Measurements from ENCODE around the gene LRP1B. TPM values are rescaled to one million over a fixed set of nuclear protein-coding genes. Genes with fewer than 3 reads are reported as not detected.
A peak's percentile ranks its signal among the peaks of the same experiment; 100 is the strongest.

LRP1B gene
- total RNA-seq, 2 donors from 2014 or later, result 0.79 to 1.8 TPM

DNA sequence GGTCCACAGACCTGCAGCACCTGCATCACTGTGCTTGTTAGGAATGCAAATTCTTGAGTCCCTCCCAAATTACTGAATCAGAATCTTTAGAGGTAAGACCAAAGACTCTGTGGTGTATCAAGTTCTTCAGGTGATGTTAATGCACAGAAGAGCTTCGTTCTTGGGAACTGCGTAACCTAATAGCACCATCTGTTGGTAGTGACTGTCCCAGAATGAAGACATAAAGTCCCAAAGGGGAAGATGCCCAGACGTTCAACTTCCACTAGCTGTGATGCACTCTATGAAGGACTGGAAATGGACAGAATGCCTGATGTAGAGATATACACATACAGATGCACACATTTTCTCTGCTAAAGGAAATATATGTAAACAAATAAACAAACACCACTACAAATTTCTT is 576.0 kb downstream of the LRP1B start:
- H3K36me3 ChIP-seq (ENCODE audit: control insufficient read depth, insufficient read depth, low read length), result no peaks in the 10 kb centered on the region
- Mint-ChIP-seq H3K27ac (no peak overlapping the region), H3K4me3 (no peak overlapping the region), H3K4me1 (peaks cover 7% of the 10 kb centered on the region), H3K36me3 (ENCODE audit: low read depth) (no peaks in the 10 kb centered on the region), H3K9me3 (no peaks in the 10 kb centered on the region), H3K27me3 (ENCODE audit: insufficient read depth) (no peaks in the 10 kb centered on the region)
- no peak overlapping the region for H3K4me3 ChIP-seq (ENCODE audit: low read length)
- H3K9me3 ChIP-seq (ENCODE audit: control insufficient read depth, low read length), result no peaks in the 10 kb centered on the region
- DNase-seq, result peak; percentile 56
- no peak overlapping the region for H3K27ac ChIP-seq (ENCODE audit: low read depth, low read length)
- no peaks in the 10 kb centered on the region for H3K27me3 ChIP-seq (ENCODE audit: control insufficient read depth, insufficient read depth, low read length, poor library complexity, severe bottlenecking)
- 37 to 40% methylated on average over 1 to 3 of the region's 3 CpGs for WGBS, 2 experiments (ENCODE audit: insufficient coverage in 1 of 2, insufficient read length in 1 of 2)
- H3K4me1 ChIP-seq (ENCODE audit: control insufficient read depth, insufficient read depth, low read length), result no peaks in the 10 kb centered on the region
- TF ChIP-seq, protein P1, sequence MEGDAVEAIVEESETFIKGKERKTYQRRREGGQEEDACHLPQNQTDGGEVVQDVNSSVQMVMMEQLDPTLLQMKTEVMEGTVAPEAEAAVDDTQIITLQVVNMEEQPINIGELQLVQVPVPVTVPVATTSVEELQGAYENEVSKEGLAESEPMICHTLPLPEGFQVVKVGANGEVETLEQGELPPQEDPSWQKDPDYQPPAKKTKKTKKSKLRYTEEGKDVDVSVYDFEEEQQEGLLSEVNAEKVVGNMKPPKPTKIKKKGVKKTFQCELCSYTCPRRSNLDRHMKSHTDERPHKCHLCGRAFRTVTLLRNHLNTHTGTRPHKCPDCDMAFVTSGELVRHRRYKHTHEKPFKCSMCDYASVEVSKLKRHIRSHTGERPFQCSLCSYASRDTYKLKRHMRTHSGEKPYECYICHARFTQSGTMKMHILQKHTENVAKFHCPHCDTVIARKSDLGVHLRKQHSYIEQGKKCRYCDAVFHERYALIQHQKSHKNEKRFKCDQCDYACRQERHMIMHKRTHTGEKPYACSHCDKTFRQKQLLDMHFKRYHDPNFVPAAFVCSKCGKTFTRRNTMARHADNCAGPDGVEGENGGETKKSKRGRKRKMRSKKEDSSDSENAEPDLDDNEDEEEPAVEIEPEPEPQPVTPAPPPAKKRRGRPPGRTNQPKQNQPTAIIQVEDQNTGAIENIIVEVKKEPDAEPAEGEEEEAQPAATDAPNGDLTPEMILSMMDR (conservative IDR thresholded peaks at IDR 0.05), result peak; percentile 80
- no peak overlapping the region for H3K9ac ChIP-seq (ENCODE audit: extremely low read depth, low read length, poor library complexity, severe bottlenecking)

DNA sequence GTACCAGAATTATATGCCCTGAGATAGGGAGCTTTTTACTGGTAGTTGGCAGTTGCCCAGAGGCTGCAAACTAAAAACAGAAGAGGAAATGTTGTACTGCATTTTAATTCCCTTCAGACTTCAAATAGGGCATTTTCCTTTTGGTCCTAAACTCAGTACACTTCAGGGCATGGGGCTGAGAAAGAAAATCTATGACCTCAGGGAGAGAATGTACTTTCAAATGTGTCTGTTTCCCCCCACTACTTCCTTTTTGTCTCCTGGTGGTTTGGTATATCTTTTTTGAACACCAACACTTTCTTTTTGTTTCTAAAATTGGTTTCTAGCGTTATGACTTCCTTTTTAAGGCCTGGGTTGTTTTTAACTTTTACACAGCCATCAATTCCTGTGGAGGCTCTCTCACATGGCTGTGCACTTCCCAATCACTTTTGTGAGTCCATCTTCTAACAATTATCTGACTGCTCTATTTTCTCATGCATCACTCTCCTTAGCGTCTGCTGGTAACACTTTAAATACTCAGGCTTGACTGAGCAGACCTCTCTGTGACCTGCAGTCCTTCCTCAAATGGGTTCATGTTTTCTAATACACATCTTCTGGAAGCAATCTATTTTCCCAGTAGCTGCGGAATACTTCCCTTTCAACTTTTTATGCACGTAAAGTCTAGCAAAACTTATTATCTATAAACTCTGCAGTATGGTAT is 596.0 kb downstream of the LRP1B start:
- no peak for DNase-seq
- H3K27ac ChIP-seq (ENCODE audit: low read depth, low read length), result no peak overlapping the region
- Mint-ChIP-seq H3K27ac (no peak overlapping the region), H3K9me3 (no peaks in the 10 kb centered on the region), H3K4me3 (no peak overlapping the region), H3K36me3 (ENCODE audit: low read depth) (no peaks in the 10 kb centered on the region), H3K27me3 (ENCODE audit: insufficient read depth) (no peaks in the 10 kb centered on the region), H3K4me1 (no peaks in the 10 kb centered on the region)
- H3K27me3 ChIP-seq (ENCODE audit: control insufficient read depth, insufficient read depth, low read length, poor library complexity, severe bottlenecking), result no peaks in the 10 kb centered on the region
- no peaks in the 10 kb centered on the region for H3K9me3 ChIP-seq (ENCODE audit: control insufficient read depth, low read length)
- no peak overlapping the region for H3K9ac ChIP-seq (ENCODE audit: extremely low read depth, low read length, poor library complexity, severe bottlenecking)
- H3K4me1 ChIP-seq (ENCODE audit: control insufficient read depth, insufficient read depth, low read length), result no peaks in the 10 kb centered on the region
- 85 to 92% methylated on average over 2 to 4 of the region's 4 CpGs for WGBS, 2 experiments (ENCODE audit: insufficient coverage in 1 of 2, insufficient read length in 1 of 2)
- H3K4me3 ChIP-seq (ENCODE audit: low read length), result no peak overlapping the region
- TF ChIP-seq, protein P1 (conservative IDR thresholded peaks at IDR 0.05), result no peak
- no peaks in the 10 kb centered on the region for H3K36me3 ChIP-seq (ENCODE audit: control insufficient read depth, insufficient read depth, low read length)

DNA sequence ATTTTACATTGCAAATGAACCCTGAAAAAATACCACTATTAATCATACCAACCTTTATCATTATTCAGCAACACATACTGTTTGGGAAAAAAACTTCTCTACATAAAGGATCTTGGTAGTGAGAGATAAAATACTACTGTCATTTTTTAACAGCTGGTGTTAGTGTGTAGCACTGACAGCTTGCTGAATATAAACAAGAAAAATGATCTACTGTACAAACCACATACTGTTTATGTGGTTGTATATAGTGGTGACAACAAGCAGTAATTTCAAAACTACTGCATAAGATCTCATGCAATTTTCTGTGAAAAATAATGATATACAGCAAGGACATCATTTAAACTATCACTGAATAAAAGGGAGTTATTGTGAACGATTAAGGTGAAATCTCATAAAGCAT is 601.2 kb downstream of the LRP1B start:
- no peaks in the 10 kb centered on the region for H3K36me3 Mint-ChIP-seq (ENCODE audit: low read depth)
- no peak overlapping the region for H3K27ac Mint-ChIP-seq
- H3K9me3 Mint-ChIP-seq, result no peaks in the 10 kb centered on the region
- no peak overlapping the region for H3K4me3 Mint-ChIP-seq
- Histone ChIP-seq H3K4me1 (ENCODE audit: control insufficient read depth, insufficient read depth, low read length) (no peaks in the 10 kb centered on the region), H3K4me3 (ENCODE audit: low read length) (no peak overlapping the region), H3K9ac (ENCODE audit: extremely low read depth, low read length, poor library complexity, severe bottlenecking) (no peak overlapping the region), H3K9me3 (ENCODE audit: control insufficient read depth, low read length) (no peaks in the 10 kb centered on the region), H3K36me3 (ENCODE audit: control insufficient read depth, insufficient read depth, low read length) (no peaks in the 10 kb centered on the region), H3K27me3 (ENCODE audit: control insufficient read depth, insufficient read depth, low read length, poor library complexity, severe bottlenecking) (no peaks in the 10 kb centered on the region), H3K27ac (ENCODE audit: low read depth, low read length) (no peak overlapping the region)
- no CpG with 5 or more reads among the region's 1 CpG for WGBS, 2 experiments (ENCODE audit: insufficient coverage in 1 of 2, insufficient read length in 1 of 2)
- DNase-seq, result no peak
- TF ChIP-seq, protein P1 (conservative IDR thresholded peaks at IDR 0.05), result no peak
- no peaks in the 10 kb centered on the region for H3K4me1 Mint-ChIP-seq
- no peaks in the 10 kb centered on the region for H3K27me3 Mint-ChIP-seq (ENCODE audit: insufficient read depth)
